Keratinocyte (primary cell): ENCODE results near the gene CDHR1. TPM values are rescaled to one million over a fixed set of nuclear protein-coding genes. Genes with fewer than 3 reads are reported as not detected.

Source experiments
- DNase-seq: peaks from one replicate; pipeline ENCODE4 v3.0.0-alpha.2; 2011; ENCODE audit warnings: low read depth, missing footprints, low spot score
- FAIRE-seq: peaks from 2 replicates; lab custom pipeline; 2011; peaks lifted over from hg19 to GRCh38; lab: Jason Lieb, UNC
- H2AFZ ChIP-seq: 2 replicates; pipeline ENCODE4 v1.6.0; 2012; ENCODE audit warnings: low read length, control low read depth, inconsistent platforms; ENCODE audit not compliant: control insufficient read depth
- H3K27ac ChIP-seq: 2 replicates; pipeline ENCODE4 v1.5.1; 2011; ENCODE audit warnings: low read length; ENCODE audit not compliant: control insufficient read depth, insufficient read depth
- H3K27me3 ChIP-seq: 3 replicates; pipeline ENCODE4 v1.6.0; 2011; ENCODE audit warnings: low read length; ENCODE audit not compliant: control insufficient read depth, insufficient read depth; ENCODE audit errors: extremely low read depth
- H3K36me3 ChIP-seq, 2 experiments: 2 replicates in 1 of 2; 3 replicates in 1 of 2; pipeline ENCODE4 v1.5.1; 2011; ENCODE audit warnings: low read length in 2 of 2, mild to moderate bottlenecking in 1 of 2; ENCODE audit not compliant: control insufficient read depth in 2 of 2, insufficient read depth in 2 of 2; ENCODE audit errors: extremely low read depth in 1 of 2
- H3K4me1 ChIP-seq: 3 replicates; pipeline ENCODE4 v1.5.1; 2011; ENCODE audit warnings: low read length; ENCODE audit not compliant: control insufficient read depth, insufficient read depth; ENCODE audit errors: extremely low read depth
- H3K4me2 ChIP-seq: 3 replicates; pipeline ENCODE4 v1.6.0; 2011; ENCODE audit warnings: low read depth, low read length; ENCODE audit not compliant: control insufficient read depth, insufficient read depth; ENCODE audit errors: extremely low read depth
- H3K4me3 ChIP-seq, 3 experiments: fragments of 200-600 bp in 1 of 3; sonication (generic) in 1 of 3; 2 replicates in 2 of 3; 3 replicates in 1 of 3; pipeline ENCODE4 v1.5.1; 2011 to 2016; ENCODE audit warnings: low read length in 3 of 3, mild to moderate bottlenecking in 3 of 3, control low read depth in 2 of 3, inconsistent platforms in 1 of 3, low read depth in 1 of 3, mixed read lengths in 1 of 3, mixed run types in 1 of 3, moderate library complexity in 1 of 3; ENCODE audit not compliant: control insufficient read depth in 2 of 3, insufficient read depth in 2 of 3; ENCODE audit errors: extremely low read depth in 1 of 3
- H3K79me2 ChIP-seq: 2 replicates; pipeline ENCODE4 v1.6.0; 2012; ENCODE audit warnings: low read length; ENCODE audit not compliant: control insufficient read depth, insufficient read depth
- H3K9ac ChIP-seq: 3 replicates; pipeline ENCODE4 v1.6.0; 2011; ENCODE audit warnings: low read length; ENCODE audit not compliant: control insufficient read depth, insufficient read depth; ENCODE audit errors: extremely low read depth
- H3K9me1 ChIP-seq: 3 replicates; pipeline ENCODE4 v1.6.0; 2011; ENCODE audit warnings: low read length; ENCODE audit not compliant: control insufficient read depth, insufficient read depth; ENCODE audit errors: extremely low read depth
- H3K9me3 ChIP-seq: 2 replicates; pipeline ENCODE4 v1.5.1; 2012; ENCODE audit warnings: low read depth, low read length; ENCODE audit not compliant: control insufficient read depth
- H4K20me1 ChIP-seq: 3 replicates; pipeline ENCODE4 v1.6.0; 2011; ENCODE audit warnings: low read length; ENCODE audit not compliant: control insufficient read depth, insufficient read depth; ENCODE audit errors: extremely low read depth
- EZH2 ChIP-seq: IDR thresholded peaks from one replicate; pipeline ENCODE4 v1.6.1; 2012; ENCODE audit warnings: inconsistent platforms, mild to moderate bottlenecking, low read length, moderate library complexity
- dilution Hi-C: fragments of 300-500 bp; cut with MboI; formaldehyde crosslinking; loops from one replicate; pipeline ENCODE4 v1.7.0; 2020; ENCODE audit warnings: low sequenced_read_pairs; ENCODE audit not compliant: extremely low pct_ligation_motif_present
- polyA plus RNA-seq, 5 experiments: library from polyadenylated mRNA; depleted of rRNA in 3 of 5; stranded (reverse) in 3 of 5; stranded (forward) in 1 of 5; unstranded in 1 of 5; fragments of >200 nt; gene quantifications; 1 replicate in 1 of 5; 2 replicates in 3 of 5; 3 replicates in 1 of 5; pipeline versions ENCODE4 v1.2.1 to v1.2.3, GENCODE V29; 2011 to 2012; ENCODE audit warnings: missing spikeins in 2 of 5, low read depth in 1 of 5, low replicate concordance in 1 of 5
- TF ChIP-seq, protein P1 (sequence below), 3 experiments: IDR thresholded peaks in 1 of 3; conservative IDR thresholded peaks in 1 of 3; optimal IDR thresholded peaks in 1 of 3; 2 replicates in 2 of 3; 3 replicates in 1 of 3; pipeline versions ENCODE3 to v1.5.1; 2011; ENCODE audit warnings: low read length in 3 of 3, mild to moderate bottlenecking in 3 of 3, moderate library complexity in 2 of 3, control low read depth in 1 of 3, inconsistent platforms in 1 of 3; ENCODE audit not compliant: insufficient read depth in 2 of 3; ENCODE audit errors: extremely low read depth in 1 of 3

Gene CDHR1
- polyA plus RNA-seq, 1 donor (not counting 4 experiments of a cell fraction or from before 2014, with no cell fraction given), result 5.2 TPM

GRCh38 chr10:84177541-84178141 is 16.7 kb upstream of the CDHR1 start:
- peak; percentile 23 for FAIRE-seq
- no peak for TF ChIP-seq EZH2
- TF ChIP-seq, protein P1, sequence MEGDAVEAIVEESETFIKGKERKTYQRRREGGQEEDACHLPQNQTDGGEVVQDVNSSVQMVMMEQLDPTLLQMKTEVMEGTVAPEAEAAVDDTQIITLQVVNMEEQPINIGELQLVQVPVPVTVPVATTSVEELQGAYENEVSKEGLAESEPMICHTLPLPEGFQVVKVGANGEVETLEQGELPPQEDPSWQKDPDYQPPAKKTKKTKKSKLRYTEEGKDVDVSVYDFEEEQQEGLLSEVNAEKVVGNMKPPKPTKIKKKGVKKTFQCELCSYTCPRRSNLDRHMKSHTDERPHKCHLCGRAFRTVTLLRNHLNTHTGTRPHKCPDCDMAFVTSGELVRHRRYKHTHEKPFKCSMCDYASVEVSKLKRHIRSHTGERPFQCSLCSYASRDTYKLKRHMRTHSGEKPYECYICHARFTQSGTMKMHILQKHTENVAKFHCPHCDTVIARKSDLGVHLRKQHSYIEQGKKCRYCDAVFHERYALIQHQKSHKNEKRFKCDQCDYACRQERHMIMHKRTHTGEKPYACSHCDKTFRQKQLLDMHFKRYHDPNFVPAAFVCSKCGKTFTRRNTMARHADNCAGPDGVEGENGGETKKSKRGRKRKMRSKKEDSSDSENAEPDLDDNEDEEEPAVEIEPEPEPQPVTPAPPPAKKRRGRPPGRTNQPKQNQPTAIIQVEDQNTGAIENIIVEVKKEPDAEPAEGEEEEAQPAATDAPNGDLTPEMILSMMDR (optimal IDR thresholded peaks at IDR 0.05 in 1 of 3, IDR thresholded peaks at IDR 0.05 in 1 of 3, conservative IDR thresholded peaks at IDR 0.05 in 1 of 3; ENCODE audit: extremely low read depth in 1 of 3, insufficient read depth in 2 of 3, low read length in 3 of 3), result no peak

GRCh38 chr10:84178160-84178609 is 16.2 kb upstream of the CDHR1 start:
- H2AFZ ChIP-seq, result peak overlapping the region; percentile 81
- no peaks in the 10 kb centered on the region for H3K9me3 ChIP-seq
- FAIRE-seq, result peak; percentile 75
- H3K9ac ChIP-seq, result peak overlapping the region; percentile 33
- H3K79me2 ChIP-seq, result no peaks in the 10 kb centered on the region
- H3K4me3 ChIP-seq, result no peak overlapping the region
- H3K36me3 ChIP-seq, result no peaks in the 10 kb centered on the region
- no peak for TF ChIP-seq EZH2
- TF ChIP-seq, protein P1 (optimal IDR thresholded peaks at IDR 0.05 in 1 of 3, IDR thresholded peaks at IDR 0.05 in 1 of 3, conservative IDR thresholded peaks at IDR 0.05 in 1 of 3; ENCODE audit: extremely low read depth in 1 of 3, insufficient read depth in 2 of 3, low read length in 3 of 3), result no peak
- dilution Hi-C loops, result no loop called here
- H3K4me2 ChIP-seq, result peak overlapping the region; percentile 66
- peaks cover 23% of the 10 kb centered on the region for H3K4me1 ChIP-seq
- no peaks in the 10 kb centered on the region for H4K20me1 ChIP-seq
- peaks cover 3% of the 10 kb centered on the region for H3K9me1 ChIP-seq
- no peak for DNase-seq
- no peaks in the 10 kb centered on the region for H3K27me3 ChIP-seq
- H3K27ac ChIP-seq, result peak overlapping the region; percentile 90

More at GRCh38 chr10:84177541-84178141, 16.7 kb upstream of the CDHR1 start:
- dilution Hi-C loops, result no loop called here
- H3K4me3 ChIP-seq, result no peak overlapping the region
- no peaks in the 10 kb centered on the region for H4K20me1 ChIP-seq
- peak overlapping the region; percentile 62 for H3K4me2 ChIP-seq
- peak overlapping the region; percentile 81 for H2AFZ ChIP-seq
- H3K27ac ChIP-seq, result peak overlapping the region; percentile 90
- H3K4me1 ChIP-seq, result peaks cover 26% of the 10 kb centered on the region
- H3K9ac ChIP-seq, result peak overlapping the region; percentile 33
- no peaks in the 10 kb centered on the region for H3K9me3 ChIP-seq
- H3K9me1 ChIP-seq, result peaks cover 3% of the 10 kb centered on the region
- DNase-seq, result no peak
- no peaks in the 10 kb centered on the region for H3K79me2 ChIP-seq
- H3K27me3 ChIP-seq, result no peaks in the 10 kb centered on the region
- H3K36me3 ChIP-seq, result no peaks in the 10 kb centered on the region
